Right hindlimb (tissue), 1 donor: ENCODE results near the gene MAP3K4.

ENCODE experiments used
- DNase-seq: peaks from one replicate; pipeline ENCODE4 v3.0.0-alpha.2; 2018

The MAP3K4 gene

DNA sequence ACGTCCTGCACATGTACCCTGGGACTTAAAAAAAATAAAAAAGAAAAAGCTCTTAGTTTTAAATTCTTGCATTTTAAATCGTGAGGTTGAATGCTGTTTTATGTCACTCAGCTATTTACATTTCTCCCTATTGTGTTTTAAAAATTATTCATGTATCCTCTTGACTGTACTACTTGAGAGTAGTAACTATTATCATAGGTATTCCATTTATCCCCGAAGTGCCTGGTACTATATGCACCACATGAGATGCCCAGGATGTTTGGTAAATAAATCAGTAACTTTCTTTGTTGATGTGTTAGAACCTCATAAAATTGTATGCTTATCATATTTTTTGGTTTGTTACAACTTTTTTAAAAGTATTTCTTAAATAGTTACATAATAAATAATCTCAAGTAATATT lies 18.4 kb downstream of the MAP3K4 start:
- no peak for DNase-seq

DNA sequence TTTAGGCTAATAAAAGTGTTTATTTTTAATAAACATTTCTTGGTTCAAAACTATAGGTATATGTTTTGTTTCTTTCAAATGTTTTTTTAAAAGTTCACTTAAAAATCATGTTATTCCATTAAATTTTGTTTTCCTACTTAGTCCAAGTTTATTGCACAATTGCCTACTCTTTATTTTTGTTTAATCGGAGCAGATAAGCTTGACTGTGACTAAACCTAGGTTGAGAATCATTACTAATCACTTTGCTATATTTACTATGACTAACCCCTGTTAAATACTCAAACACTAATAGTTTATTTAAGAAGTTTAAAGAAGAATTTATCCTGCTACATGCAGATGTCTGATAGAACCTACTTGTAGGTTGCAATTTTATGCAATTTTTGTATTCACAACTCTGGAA lies 18.8 kb downstream of the MAP3K4 start:
- no peak for DNase-seq

DNA sequence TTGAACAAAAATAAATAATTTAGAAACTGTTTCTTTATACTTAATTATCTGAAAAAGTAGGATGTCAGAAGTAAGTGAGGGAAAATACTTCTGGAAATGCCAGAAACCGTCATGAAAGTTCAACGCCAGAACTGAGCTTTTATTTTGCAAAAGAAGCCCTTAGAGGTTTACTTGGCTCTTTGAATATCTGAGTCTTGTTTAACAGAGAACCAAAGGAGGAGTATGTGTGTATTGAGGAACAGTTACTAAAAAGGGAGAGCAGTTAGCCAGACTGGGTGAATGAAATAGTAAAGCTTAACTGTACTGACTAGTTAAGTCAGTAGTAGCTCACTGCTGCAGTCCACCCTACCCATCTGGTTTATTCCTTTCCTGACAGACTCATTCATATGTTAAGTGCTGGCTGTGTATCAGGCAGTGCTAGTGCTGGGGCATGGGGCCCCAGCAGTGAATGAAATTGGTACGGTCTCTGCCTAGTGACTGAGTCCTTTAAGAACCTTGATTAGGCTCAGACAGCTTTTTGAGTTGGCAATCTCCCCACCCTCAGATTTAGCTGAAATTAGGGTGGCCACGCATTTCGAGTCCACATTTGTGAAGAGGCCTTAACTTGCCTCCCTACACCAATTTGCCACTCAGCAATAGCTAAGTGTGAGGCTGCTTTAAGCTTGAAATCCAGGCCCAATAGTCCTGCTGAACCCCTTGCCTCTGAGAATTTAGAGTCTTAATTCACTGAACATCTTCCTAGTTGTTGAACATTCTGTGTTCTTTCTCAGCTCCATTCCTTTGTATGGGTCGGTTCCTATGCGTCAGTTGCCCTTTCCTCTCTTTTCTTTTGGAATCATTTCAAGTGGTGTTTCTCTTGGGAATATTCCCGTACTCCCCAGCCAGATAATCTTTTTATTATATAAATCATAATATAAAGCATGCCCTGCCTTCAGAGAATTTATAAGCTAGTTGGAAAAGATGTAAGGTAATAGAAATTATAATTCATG lies 20.2 kb downstream of the MAP3K4 start:
- DNase-seq, result no peak

DNA sequence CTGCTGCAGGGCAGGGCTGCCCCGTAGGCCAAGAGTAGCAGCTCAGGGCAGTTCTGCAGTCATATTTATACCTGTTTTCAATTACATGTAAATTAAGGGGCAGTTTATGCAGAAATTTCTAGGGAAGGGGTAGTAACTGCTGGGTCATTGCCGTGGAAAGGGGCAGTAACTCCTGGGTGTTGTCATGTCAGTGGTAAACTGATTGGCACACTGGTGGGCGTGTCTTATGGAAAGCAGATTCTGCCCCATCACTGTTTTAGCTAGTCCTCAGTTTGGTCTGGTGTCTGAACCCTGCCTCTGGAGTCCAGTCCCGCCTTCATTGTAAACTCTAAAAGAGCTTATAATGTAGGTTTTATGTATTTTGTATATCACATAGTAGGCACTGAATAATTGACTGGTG lies 22.1 kb downstream of the MAP3K4 start:
- no peak for DNase-seq

DNA sequence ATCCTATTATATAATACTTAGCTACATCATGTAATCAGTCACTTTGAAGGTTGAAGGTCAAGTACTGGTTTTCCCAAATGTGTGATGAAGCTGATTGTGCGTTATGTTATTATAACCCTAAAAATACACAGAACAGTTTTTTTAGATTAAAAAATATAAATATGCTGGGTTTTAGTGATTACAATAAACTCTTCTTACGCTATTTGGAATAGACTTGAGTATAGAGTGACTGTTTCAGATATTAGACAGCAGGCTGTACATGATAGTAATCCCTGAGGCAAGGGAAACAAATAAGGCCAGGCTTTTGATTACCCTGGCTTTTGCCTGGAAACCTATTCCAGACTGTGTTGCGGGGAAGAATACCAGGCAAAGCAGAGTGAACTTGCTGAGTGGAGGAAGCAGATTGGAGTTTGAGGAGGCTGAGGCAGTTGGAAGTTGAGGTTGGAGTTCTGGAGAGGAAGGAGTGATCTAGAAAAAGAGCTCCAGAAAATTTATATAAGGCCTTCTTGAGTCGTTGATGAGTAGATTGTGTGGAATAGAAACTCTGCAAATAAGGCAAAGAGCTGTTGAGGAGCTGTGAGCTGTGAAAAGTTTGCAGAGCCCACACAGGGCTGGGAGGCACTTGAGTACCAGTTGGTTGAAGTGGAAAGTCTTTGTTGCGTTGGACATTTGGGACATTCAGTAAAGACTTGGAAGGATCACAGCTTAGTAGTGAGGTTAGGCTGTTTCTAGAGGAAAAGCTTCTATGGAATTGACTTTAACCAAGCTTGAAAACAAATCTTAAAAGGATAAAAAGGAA lies 26.4 kb downstream of the MAP3K4 start:
- no peak for DNase-seq

DNA sequence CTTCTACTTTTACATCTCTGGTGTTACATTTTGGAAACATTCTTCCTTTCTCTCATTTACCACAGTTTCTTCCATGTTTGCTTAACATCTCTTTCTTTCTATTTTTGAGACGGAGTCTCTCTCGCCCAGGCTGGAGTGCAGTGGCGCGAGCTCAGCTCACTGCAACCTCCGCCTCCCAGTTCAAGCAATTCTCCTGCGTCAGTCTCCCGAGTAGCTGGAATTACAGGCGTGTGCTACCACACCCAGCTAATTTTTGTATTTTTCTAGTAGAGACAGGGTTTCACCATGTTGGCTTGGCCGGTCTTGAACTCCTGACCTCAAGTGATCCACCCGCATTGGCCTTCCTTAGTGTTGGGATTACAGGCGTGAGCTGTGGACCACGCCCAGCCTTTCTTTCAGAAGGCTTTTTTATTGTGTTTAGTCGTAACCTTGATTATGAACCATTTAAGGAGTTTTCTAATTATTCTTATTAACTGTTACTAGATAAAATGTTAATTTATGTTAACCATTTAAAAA lies 27.8 kb downstream of the MAP3K4 start:
- no peak for DNase-seq

DNA sequence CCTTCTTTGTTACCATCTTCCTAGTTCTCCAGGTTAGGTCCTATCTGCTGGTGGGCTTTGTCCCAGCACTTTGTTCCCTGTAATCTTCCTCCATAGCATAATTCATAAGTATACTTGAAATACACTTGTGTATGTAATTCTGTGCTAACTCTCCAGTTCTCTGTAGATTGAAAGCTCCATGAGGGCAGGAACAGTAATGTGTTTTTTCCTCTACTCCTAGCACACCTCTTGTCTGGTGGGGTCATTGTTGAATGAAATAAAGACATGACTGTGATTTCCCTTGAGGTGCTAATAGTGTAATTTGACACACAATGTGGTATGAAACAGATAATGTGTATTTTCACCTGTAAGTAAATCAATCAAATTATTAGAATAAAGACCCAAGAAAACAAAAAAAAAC lies 30.0 kb downstream of the MAP3K4 start:
- no peak for DNase-seq

DNA sequence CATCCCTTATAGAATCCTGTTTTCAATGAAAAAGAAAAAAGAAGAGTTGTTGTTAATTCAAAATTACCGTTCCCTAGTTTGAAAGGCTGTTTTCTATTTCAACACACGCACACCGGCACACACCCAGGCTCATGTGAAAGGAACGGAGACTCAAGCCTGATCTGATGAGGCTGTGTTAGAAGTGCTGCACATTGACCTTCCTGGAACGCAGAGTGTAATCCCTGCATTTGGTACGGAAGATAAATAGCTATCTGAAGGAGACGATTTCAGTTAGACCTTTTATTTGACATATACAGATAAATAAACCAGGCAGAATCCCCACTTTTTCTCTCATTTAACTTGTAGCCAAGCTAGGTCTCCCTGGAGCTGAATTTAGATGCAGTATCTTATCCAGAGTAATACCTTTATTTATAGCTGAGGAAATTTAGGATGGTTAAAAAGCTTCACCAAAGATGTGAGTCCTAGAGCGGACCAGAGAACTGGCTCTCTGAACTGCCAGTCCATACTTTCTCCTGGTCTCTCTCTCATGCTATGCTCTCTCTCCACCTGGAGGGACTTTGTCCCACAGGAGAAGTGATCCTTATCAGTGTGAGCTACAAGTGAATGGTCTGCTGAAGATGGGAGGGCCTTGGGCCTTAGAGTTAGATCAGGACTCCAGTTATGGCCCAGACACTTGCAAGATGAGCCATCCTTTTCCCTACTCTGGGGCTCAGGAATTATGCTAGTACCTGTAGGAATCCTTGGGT lies 30.6 kb downstream of the MAP3K4 start:
- DNase-seq, result no peak

DNA sequence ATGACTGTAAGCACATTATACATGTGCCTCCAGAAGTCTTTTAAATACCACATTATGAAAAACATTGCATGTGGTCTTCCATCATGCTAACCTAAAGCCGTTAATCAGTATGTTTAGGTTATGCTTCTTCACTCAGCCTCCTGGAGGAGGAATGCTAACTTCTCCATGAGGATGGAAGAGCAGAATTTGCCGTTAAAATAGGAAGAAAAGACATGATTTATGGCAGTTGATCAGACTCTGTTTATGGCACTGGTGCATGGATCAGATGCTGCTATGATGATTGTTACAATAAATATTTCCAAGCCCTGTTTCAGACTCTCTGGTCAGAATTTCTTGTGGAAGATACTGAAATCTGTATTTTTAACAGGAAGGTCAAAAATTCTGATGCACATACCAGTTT lies 31.7 kb downstream of the MAP3K4 start:
- DNase-seq, result no peak

DNA sequence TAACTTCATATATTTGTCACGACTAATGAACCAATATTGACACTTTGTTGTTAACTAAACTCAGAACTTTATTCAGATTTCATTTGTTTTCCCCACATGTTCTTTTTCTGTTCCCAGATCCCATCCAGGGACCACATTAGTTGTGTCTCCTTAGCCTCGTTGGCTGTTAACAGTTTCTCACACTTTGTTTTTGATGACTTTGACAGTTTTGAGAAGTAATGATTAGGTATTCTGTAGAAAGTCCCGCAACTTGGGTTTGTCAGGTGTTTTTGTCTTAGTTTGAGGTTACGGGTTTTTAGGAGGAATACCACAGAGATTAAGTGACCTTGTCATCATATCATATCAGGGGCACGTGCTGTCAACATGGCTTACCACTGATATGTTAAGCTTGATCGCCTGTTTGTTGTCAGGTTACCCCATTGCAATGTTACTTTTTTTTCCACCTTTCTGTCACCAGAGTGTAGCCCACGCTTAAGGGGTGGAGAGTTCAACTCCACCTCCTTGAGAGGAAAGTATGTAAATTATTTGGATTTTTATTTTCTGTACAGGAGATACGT lies 32.9 kb downstream of the MAP3K4 start:
- DNase-seq, result no peak

DNA sequence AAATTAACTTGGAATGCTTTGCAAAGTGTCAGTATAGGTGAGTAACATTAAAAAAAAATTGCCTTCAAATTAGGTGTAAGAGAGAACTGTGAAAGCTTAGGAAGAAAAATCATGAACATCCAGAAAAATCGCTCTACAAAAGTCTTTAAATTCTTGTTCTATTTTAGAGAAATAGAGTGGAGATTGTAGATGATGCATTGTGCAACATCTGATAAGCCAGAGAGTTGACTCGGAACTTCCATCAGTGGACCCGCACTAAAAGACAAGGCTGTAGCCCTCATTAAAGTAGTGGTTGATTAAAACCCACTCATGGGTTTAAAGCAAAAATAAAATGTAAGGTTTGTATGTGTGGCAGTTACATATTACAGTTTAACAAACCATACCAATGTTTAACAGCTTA lies 35.8 kb downstream of the MAP3K4 start:
- DNase-seq, result no peak

DNA sequence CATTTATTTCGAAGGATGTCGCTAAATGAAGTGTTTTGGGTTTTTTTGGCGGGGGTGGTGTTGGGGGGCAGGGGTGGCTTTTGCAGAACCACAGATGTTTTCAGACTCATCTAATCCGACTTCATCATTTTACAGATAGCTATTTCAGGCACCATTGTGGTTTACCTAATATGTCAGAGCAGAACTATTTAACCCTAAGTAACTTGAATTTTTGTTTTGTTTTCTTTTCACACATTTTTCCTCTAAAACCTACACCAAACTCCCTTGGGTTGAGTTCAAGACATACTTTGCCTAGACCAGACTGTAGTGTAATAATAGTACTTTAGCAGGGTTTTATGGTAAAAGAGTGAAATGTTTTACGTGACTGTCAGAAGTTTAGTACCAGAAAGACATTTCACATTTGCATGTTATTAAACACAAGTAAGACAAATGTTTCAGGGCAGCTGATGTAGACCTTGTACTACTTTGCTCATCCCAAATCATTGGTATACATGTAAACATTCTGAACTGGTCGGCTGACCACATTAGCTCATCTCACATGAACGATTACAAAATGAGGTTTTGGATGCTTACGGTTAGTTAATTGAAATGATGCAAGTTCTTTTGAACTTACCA lies 37.7 kb downstream of the MAP3K4 start:
- no peak for DNase-seq

DNA sequence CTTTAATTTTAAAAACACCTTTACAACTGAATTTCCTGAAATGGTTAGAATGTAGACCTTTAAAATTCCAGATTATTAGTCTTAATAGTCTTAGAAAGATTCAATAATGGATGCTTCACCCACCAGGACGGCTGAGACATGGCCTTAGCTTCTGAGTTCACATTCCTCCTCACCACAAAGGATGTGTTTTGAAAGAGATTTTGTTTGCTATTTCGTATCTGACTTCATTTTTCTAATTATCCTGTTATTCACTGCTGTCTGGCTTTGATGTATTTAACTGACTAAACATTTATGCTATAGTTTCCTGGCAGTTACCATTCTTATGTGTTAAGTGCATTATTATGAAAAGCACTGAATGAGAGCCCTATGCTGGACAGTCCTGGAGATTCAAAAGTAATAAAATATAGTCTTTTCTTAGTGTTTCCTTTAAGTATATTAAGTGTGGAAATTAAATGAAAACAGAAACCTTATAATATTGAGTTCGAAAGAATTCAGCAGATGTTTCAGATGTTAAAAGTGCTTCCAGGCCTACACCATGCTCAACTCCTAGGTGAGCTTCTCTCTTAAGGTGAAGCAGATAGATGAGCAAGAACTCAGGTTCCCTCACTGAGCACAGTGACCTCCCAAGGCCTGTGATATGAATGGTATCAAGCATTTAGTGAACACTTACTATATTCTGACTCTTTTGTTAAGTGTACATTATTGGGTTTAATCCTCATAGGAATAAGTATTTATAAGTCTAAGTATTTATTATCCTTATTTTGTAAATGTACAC lies 40.3 kb downstream of the MAP3K4 start:
- DNase-seq, result no peak

DNA sequence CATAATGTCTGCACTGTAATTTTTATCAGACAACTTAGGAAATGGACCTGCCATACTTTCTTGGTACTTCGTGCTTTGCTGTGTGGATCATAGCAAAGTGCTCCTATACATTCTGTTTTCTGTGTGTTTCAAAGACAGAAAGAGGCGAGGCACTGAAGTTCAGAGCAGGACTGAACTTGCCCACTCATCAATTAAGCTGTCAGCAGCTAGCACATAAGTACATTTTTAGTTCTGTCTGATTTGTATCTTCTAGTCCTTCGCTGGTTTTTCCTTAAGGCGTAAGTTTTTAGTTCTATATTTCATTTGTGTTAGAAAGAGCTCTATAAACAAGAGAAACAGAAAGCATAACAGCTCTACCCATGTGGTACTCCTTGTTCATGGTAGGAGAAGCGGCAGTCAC lies 42.1 kb downstream of the MAP3K4 start:
- DNase-seq, result no peak

DNA sequence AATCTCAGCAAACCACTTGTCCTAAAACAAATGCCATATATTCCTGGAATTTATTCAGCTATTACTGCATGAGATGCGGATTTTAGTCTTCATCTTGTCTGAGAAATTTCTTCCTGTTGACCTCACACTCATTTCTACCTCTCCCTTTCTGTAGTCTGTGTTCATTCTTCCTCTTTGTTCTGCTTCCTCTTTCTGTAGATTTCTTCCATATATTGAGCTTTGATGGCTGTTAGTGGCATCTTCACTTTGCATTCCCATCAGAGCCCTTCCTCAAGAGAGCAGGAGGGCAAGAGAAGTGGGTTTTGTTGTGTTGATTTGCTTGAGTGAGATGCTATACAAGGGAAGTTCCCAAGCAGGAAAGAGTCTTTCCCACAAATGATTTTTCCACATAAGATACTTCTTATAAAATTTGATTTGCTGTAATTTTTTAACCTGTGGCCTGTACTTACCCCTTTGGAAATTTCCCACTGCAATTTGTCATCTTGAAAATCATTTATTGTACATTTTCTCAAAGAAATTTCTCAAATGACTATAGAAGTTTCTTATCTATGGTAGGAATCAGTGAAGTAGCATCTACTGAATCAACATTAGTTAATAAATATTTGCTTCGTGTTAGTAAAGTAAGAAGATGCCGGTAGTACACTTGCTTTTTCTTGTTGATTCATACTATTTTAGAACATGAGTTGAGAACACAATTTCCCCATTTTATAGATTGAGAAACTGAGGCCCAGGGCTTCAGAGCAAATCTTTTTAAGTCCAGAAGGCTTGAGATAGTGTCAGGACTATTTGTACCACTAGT lies 43.8 kb downstream of the MAP3K4 start:
- DNase-seq, result no peak

DNA sequence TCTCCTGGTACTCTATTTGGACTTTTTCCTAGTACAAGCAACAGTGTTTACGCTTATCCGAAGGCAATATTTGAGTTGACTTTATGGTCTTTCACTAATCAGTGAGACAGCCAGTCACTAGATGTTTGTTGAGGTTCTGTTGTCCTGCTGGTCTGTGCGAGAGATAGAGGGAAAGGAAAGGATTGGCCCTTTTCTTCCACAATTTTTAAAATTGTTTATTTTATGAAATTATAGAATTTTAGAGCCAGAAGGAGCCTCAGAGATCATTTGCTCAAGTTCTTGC lies 44.4 kb downstream of the MAP3K4 start:
- no peak for DNase-seq

DNA sequence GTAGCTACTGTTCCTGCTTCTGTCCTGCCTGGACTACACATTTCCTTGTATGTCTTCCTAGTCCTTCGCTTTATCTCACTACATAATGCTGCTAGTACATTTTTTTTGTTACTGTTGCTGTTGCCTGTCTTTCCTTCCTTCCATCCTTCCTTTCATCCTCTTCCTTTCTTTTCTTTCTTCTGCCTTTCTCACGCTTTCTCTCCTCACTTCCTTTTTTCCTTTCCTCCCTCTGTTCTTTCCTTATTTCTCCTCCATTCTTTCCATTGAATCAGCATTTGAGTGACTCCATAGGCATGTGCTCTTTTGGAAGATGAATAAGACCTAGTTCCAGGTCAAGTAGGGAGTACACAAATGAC lies 46.3 kb downstream of the MAP3K4 start:
- DNase-seq, result no peak

DNA sequence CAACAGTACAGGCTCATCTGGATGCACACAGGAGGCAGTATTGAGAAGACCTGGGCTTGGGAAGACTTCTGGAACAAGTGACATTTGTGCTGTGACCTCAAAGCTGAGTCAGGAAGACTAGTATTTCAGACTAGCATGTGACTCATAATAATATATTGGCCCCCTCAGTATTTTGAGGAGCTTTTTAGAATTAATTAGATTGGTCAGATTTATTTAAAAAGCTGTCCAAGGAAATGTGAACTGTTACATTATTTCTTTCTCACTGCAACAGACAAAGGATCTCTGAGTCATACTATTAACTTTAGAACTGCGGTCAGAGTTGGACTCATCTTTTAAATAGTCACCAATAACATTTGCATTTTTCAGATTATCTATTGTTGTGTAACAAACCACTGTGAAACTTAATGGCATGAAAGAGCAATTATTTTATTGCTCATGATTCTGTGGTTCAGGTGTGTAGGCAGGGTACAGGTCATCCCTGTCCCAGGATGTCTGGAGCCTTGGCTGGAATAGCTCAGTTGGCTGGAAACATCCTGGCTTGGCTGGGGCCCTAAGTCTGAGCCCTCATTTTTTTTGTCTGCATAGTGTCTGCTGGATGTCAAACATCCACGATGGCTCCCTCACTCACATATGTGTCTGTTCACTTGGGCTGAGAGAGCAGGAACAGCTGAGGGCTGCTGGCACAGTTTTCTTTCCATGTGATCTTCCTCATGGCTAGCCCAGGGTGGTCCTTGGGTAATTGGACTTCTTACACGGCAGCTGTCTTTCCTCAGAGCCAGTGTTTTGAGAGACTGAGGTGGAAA lies 46.9 kb downstream of the MAP3K4 start:
- DNase-seq, result peak; percentile 61

DNA sequence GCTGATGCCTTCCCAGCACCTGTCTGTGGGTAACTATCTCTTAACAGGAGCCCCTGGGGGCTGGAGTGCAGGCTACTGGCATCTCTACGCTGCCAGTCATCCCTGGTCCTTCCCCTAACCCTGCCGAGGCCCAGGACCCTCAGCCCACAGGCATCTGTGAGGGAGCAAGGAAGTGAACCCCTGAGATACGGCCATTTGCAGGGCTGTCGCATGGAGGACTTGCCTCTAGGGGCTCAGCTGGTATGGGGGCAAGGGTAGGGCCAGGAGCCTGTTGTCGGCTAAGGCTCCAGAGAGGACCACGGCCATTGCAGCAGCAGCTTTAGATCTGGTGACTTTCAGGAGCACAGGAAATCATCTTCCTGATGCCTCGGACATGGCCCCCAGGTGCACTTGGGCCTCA lies 49.7 kb downstream of the MAP3K4 start:
- DNase-seq, result no peak

DNA sequence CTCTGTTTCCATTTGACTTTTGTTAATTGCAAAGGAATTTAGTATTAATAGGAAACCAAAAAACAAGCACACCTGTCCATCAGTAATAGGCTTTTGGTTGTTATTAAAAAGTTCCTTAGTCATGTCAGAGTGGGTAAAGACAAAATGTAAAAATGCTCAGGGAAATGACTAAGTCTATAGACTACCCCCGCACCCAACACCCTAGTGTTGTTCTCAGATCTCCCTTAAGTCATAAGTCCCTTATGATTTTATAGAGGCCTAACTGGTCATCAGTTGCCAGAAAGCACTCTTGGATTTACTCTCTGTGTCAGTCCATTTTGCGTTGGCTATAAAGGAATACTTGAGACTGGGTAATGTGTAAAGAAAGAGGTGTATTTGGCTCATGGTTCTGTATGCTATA lies 52.8 kb downstream of the MAP3K4 start:
- no peak for DNase-seq
